K562 (cell line): ENCODE measurements around the gene SMC1A. TPM values are rescaled to one million over a fixed set of nuclear protein-coding genes. Genes with fewer than 3 reads are reported as not detected.
A peak's percentile ranks its signal among the peaks of the same experiment; 100 is the strongest.

Experiments used
- BHLHE40 ChIP-seq: IDR thresholded peaks from 2 replicates; pipeline ENCODE4 v1.6.1; 2011; ENCODE audit warnings: low read length, improper control_type of control experiment
- DDX20 ChIP-seq: fragments of 450-650 bp; IDR thresholded peaks from 2 replicates; pipeline ENCODE4 v1.6.1; 2016; ENCODE audit warnings: missing genetic modification characterization, low read depth, mild to moderate bottlenecking, missing compliant biosample characterization, moderate library complexity
- EP400 ChIP-seq: fragments of 450-650 bp; IDR thresholded peaks from 2 replicates; pipeline ENCODE4 v1.6.1; 2017; ENCODE audit warnings: antibody characterized with exemption, mild to moderate bottlenecking, moderate library complexity
- GMEB1 ChIP-seq: fragments of 250-450 bp; sonication (Bioruptor Pico); IDR thresholded peaks from 2 replicates; pipeline ENCODE4 v1.4.0; 2020; ENCODE audit warnings: mild to moderate bottlenecking
- HMGXB4 ChIP-seq: sonication (generic); formaldehyde crosslinking; IDR thresholded peaks from 2 replicates; pipeline ENCODE4 v1.8.1; 2023; ENCODE audit warnings: mild to moderate bottlenecking, missing genetic modification reagents
- HNRNPH1 ChIP-seq: fragments of 200-400 bp; formaldehyde crosslinking; optimal IDR thresholded peaks from 2 replicates; pipeline ENCODE3; 2017; ENCODE audit warnings: low read depth, mild to moderate bottlenecking, low read length, moderate library complexity
- MAZ ChIP-seq, 2 experiments: fragments of 450-650 bp in 1 of 2; sonication (generic) in 1 of 2; formaldehyde crosslinking; IDR thresholded peaks in 1 of 2; conservative IDR thresholded peaks in 1 of 2; 2 replicates each; pipeline versions ENCODE4 v1.4.0 to v1.5.0; 2020; ENCODE audit warnings: mild to moderate bottlenecking in 1 of 2, missing genetic modification reagents in 1 of 2
- MTF1 ChIP-seq: fragments of 250-450 bp; sonication (Bioruptor Pico); IDR thresholded peaks from 2 replicates; pipeline ENCODE4 v1.9.0; 2021; ENCODE audit warnings: moderate library complexity, mild to moderate bottlenecking, inconsistent platforms, borderline replicate concordance
- NCOA1 ChIP-seq: fragments of 450-650 bp; IDR thresholded peaks from 2 replicates; pipeline ENCODE4 v1.6.1; 2016; ENCODE audit warnings: low read depth
- NCOA4 ChIP-seq: fragments of 450-650 bp; IDR thresholded peaks from 2 replicates; pipeline ENCODE4 v1.6.1; 2018; ENCODE audit warnings: mild to moderate bottlenecking; ENCODE audit not compliant: partially characterized antibody
- NELFE ChIP-seq: IDR thresholded peaks from 2 replicates; pipeline ENCODE4 v1.6.1; 2011; ENCODE audit warnings: mild to moderate bottlenecking; ENCODE audit not compliant: insufficient read depth, insufficient read length
- RAD21 ChIP-seq, 2 experiments: fragments of 250-450 bp in 1 of 2; fragments of 450-650 bp in 1 of 2; sonication (Bioruptor Pico) in 1 of 2; formaldehyde crosslinking in 1 of 2; IDR thresholded peaks in 1 of 2; conservative IDR thresholded peaks in 1 of 2; 2 replicates each; pipeline versions ENCODE4 v1.4.0 to v1.8.0; 2020 to 2022; ENCODE audit warnings: mild to moderate bottlenecking in 2 of 2, moderate library complexity in 1 of 2
- SMC3 ChIP-seq: conservative IDR thresholded peaks from 2 replicates; pipeline ENCODE4 v1.6.1; 2011; ENCODE audit warnings: low read depth, low read length, improper control_type of control experiment; ENCODE audit not compliant: insufficient read depth
- TAL1 ChIP-seq: fragments of 450-650 bp; IDR thresholded peaks from 2 replicates; pipeline ENCODE4 v1.6.1; 2016; ENCODE audit warnings: mild to moderate bottlenecking
- TBP ChIP-seq: optimal IDR thresholded peaks from 2 replicates; pipeline ENCODE3; 2011; ENCODE audit warnings: low read depth, low read length, improper control_type of control experiment
- TCF7 ChIP-seq: sonication (generic); IDR thresholded peaks from 2 replicates; pipeline ENCODE4 v1.6.1; 2016; ENCODE audit warnings: antibody characterized with exemption, borderline replicate concordance
- TFAM ChIP-seq: fragments of 250-450 bp; sonication (Bioruptor Pico); conservative IDR thresholded peaks from 2 replicates; pipeline ENCODE4 v1.5.0; 2021; ENCODE audit warnings: mild to moderate bottlenecking, moderate library complexity
- ZBED1 ChIP-seq: IDR thresholded peaks from 2 replicates; pipeline ENCODE4 v1.6.1; 2014
- ZBTB34 ChIP-seq: fragments of 250-450 bp; sonication (Bioruptor Pico); IDR thresholded peaks from 2 replicates; pipeline ENCODE4 v1.8.0; 2021; ENCODE audit warnings: mild to moderate bottlenecking, moderate library complexity
- ZNF165 ChIP-seq: fragments of 250-450 bp; sonication (Bioruptor Pico); IDR thresholded peaks from 2 replicates; pipeline ENCODE4 v1.4.0; 2020; ENCODE audit warnings: borderline replicate concordance
- ZNF347 ChIP-seq: fragments of 450-650 bp; formaldehyde crosslinking; IDR thresholded peaks from 2 replicates; pipeline ENCODE4 v1.4.0; 2020; ENCODE audit warnings: low read depth, mild to moderate bottlenecking, moderate library complexity
- ZNF445 ChIP-seq: fragments of 250-450 bp; sonication (Bioruptor Pico); IDR thresholded peaks from 2 replicates; pipeline ENCODE4 v1.4.0; 2020; ENCODE audit warnings: low read depth, mild to moderate bottlenecking, moderate library complexity
- ZNF551 ChIP-seq: fragments of 250-450 bp; sonication (Bioruptor Pico); IDR thresholded peaks from 2 replicates; pipeline ENCODE4 v1.5.0; 2021; ENCODE audit warnings: mild to moderate bottlenecking, moderate library complexity
- polyA plus RNA-seq, 8 experiments: library from polyadenylated mRNA; depleted of rRNA in 4 of 8; stranded (reverse) in 5 of 8; unstranded in 3 of 8; fragments of >200 nt; fragmentation: Nextera tagmentation in 2 of 8; fragmentation: Illumina TruSeq in 1 of 8; extraction: Ambion mirVana in 2 of 8; extraction: Trizol in 1 of 8; gene quantifications; 2 replicates each; pipeline versions ENCODE4 v1.2.1 to v1.2.3, GENCODE V29; 2011 to 2014; ENCODE audit warnings: inconsistent platforms in 1 of 8, missing spikeins in 1 of 8
- total RNA-seq, 7 experiments: library from RNA; depleted of rRNA in 6 of 7; stranded (reverse); fragments of >200 nt in 6 of 7; fragmentation: Illumina TruSeq in 2 of 7; extraction: Trizol in 2 of 7; gene quantifications; 2 replicates each; pipeline versions ENCODE4 v1.2.1 to v1.2.3, GENCODE V29; 2011 to 2021; ENCODE audit warnings: low replicate concordance in 1 of 7

Gene SMC1A
- total and polyA plus RNA-seq, 9 of the 15 experiments (the other 6 are each of a cell fraction or from before 2014, with no cell fraction given): 28.5 to 126 (median 71.2) TPM

- TF ChIP-seq SMC3 (no peak), ZNF445 (CRISPR knock-in tag) (no peak), NCOA4 (no peak), ZBED1 (no peak), HMGXB4 (CRISPR knock-in tag) (no peak), TFAM (no peak), NCOA1 (peak; percentile 70; the same call in 1 of the 2 replicates), MAZ (CRISPR knock-in tag; conservative IDR thresholded peaks at IDR 0.05 in 1 of 2, IDR thresholded peaks at IDR 0.05 in 1 of 2) (no peak), HNRNPH1 (no peak), TBP (no peak), DDX20 (tag) (no peak), ZNF551 (CRISPR knock-in tag) (no peak), MTF1 (CRISPR knock-in tag) (no peak), TCF7 (no peak), TAL1 (peak; percentile 70), ZBTB34 (CRISPR knock-in tag) (no peak), ZNF347 (CRISPR knock-in tag) (no peak), EP400 (peak; percentile 90), BHLHE40 (peak; percentile 49), RAD21 (CRISPR knock-in tag; conservative IDR thresholded peaks at IDR 0.05 in 1 of 2, IDR thresholded peaks at IDR 0.05 in 1 of 2) (peak in 1 of 2 experiments; percentile 24; a peak in 1 of 4 replicates), NELFE (no peak), ZNF165 (CRISPR knock-in tag) (no peak), GMEB1 (no peak)
Measured at GRCh38 chrX:53374222-53374820, 48.1 kb downstream of the SMC1A start (continued).
